ENCODE measurements around the gene MAPK8IP3.

DNA sequence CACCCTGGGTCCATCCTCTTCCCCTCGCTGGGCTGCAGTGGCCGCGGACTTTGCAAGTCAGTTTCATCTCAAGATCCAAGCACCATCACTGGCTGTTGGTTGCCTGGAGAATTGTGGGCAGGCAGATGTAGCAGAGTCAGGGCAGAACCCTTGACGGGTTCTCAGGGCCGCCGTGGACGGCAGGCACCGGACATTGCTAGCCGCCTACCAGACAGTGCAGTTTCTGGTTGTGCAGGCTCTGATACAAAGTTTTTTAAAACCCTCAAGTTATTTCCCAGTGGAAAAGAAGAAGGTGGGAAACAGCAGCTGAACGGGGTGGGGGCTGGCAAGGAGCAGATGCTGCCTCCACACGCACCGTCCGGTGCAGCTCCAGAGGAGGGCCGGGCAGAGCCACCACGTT, 3.4 kb downstream of the MAPK8IP3 start:
- TF ChIP-seq, protein P1, sequence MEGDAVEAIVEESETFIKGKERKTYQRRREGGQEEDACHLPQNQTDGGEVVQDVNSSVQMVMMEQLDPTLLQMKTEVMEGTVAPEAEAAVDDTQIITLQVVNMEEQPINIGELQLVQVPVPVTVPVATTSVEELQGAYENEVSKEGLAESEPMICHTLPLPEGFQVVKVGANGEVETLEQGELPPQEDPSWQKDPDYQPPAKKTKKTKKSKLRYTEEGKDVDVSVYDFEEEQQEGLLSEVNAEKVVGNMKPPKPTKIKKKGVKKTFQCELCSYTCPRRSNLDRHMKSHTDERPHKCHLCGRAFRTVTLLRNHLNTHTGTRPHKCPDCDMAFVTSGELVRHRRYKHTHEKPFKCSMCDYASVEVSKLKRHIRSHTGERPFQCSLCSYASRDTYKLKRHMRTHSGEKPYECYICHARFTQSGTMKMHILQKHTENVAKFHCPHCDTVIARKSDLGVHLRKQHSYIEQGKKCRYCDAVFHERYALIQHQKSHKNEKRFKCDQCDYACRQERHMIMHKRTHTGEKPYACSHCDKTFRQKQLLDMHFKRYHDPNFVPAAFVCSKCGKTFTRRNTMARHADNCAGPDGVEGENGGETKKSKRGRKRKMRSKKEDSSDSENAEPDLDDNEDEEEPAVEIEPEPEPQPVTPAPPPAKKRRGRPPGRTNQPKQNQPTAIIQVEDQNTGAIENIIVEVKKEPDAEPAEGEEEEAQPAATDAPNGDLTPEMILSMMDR (IDR thresholded peaks at IDR 0.05; ENCODE audit: borderline replicate concordance, extremely low read depth, low read length, poor library complexity, severe bottlenecking) = no peak
- no peak for TF ChIP-seq EZH2 (IDR thresholded peaks at IDR 0.05; ENCODE audit: borderline replicate concordance, low read depth, low read length, severe bottlenecking)

All from DND-41 (cell line).